IPS-20b (cell line): ENCODE measurements around the gene SLC49A3.

ENCODE experiments used
- H3K27ac ChIP-seq: one replicate; pipeline ENCODE4 v1.5.1; 2013; ENCODE audit warnings: low read length
- H3K27me3 ChIP-seq: 2 replicates; pipeline ENCODE4 v1.6.1; 2013; ENCODE audit warnings: mild to moderate bottlenecking, low read length, inconsistent platforms; ENCODE audit not compliant: insufficient read depth
- H3K36me3 ChIP-seq: 2 replicates; pipeline ENCODE4 v1.6.1; 2013; ENCODE audit warnings: low read depth, mild to moderate bottlenecking, inconsistent platforms, low read length, moderate library complexity; ENCODE audit not compliant: insufficient read depth
- H3K4me1 ChIP-seq: 2 replicates; pipeline ENCODE4 v1.6.1; 2013; ENCODE audit warnings: mild to moderate bottlenecking, control low read depth, inconsistent platforms, low read length, moderate library complexity; ENCODE audit not compliant: insufficient read depth
- H3K4me3 ChIP-seq: 2 replicates; pipeline ENCODE4 v1.5.1; 2013; ENCODE audit warnings: mild to moderate bottlenecking, low read length, inconsistent platforms
- H3K9ac ChIP-seq: 2 replicates; pipeline ENCODE4 v1.6.1; 2013; ENCODE audit warnings: low read depth, mild to moderate bottlenecking, inconsistent platforms, low read length, moderate library complexity
- H3K9me3 ChIP-seq: 2 replicates; pipeline ENCODE4 v1.6.1; 2013; ENCODE audit warnings: mild to moderate bottlenecking, low read depth, low read length, inconsistent platforms; ENCODE audit not compliant: insufficient read depth

The SLC49A3 gene

DNA sequence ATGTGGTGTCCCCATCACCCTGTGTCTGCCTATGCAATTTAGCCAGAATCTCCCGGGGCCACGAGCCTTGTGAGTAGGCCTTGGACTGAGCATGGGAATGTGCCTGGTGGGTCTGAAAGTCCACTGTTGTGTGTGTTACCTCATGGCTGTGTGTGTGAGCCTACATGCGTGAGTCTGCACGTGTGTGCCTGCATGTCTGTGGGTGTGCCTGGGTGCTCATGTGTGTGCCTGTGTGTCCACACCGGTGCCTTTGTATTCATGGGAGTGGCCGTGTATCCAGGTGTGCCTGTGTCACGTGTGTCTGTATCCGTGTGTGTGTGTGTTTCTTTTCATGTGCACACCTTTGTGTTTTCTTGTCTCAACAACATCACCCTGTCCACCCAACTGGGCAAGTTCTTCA lies 29.1 kb downstream of the SLC49A3 start:
- H3K27me3 ChIP-seq, result no peaks in the 10 kb centered on the region
- no peak overlapping the region for H3K27ac ChIP-seq
- no peaks in the 10 kb centered on the region for H3K9me3 ChIP-seq
- H3K4me3 ChIP-seq, result no peak overlapping the region
- no peak overlapping the region for H3K9ac ChIP-seq
- H3K4me1 ChIP-seq, result no peaks in the 10 kb centered on the region
- no peaks in the 10 kb centered on the region for H3K36me3 ChIP-seq

DNA sequence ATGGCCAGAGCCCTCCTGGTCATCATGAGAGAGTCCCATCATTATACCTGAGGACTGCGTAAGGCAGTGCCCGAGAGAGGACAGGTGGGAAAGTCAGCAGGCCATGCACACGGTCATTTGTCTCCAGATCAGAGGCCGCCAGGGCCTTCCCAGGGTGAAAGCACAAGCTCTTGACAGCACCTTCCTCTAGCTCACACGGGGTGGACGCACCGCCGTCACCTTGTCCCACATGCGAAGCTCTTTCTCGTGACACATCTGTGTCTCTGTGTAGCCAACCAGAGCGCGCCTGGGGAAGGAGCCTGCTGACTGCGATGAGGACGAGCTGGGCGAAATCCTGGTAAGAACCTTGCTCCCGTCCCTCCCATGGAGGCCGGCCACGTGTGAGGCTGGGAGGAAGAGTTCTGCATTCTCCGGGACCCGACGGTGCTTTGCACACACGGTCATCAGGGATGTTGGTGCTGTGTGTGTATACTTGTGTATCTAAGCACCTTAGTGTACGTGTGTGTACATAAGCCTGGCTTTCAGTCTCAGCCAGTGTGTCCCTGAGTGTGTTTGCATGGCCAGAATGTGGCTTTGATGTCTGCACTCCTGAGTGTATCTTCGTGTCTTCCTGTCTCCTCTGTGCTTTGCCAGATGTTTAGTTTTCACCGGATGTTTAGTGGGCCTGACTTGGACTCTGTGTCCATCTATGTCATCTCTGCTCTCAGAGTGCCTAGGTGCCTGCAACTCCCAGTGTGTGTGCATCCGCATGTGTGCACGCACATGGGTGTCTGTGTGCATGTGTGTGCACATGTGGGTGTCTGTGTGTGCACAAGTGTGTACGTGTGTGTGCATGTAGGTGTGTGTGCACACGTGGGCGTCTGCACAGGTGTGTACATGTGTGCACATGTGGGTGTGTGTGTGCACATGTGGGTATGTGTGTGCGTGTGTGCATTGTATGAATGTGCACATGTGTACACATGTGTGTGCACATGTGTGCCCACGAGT lies 30.0 kb downstream of the SLC49A3 start:
- no peak overlapping the region for H3K27ac ChIP-seq
- H3K9ac ChIP-seq, result no peak overlapping the region
- H3K4me1 ChIP-seq, result no peaks in the 10 kb centered on the region
- H3K4me3 ChIP-seq, result no peak overlapping the region
- no peaks in the 10 kb centered on the region for H3K9me3 ChIP-seq
- H3K27me3 ChIP-seq, result no peaks in the 10 kb centered on the region
- H3K36me3 ChIP-seq, result no peaks in the 10 kb centered on the region

DNA sequence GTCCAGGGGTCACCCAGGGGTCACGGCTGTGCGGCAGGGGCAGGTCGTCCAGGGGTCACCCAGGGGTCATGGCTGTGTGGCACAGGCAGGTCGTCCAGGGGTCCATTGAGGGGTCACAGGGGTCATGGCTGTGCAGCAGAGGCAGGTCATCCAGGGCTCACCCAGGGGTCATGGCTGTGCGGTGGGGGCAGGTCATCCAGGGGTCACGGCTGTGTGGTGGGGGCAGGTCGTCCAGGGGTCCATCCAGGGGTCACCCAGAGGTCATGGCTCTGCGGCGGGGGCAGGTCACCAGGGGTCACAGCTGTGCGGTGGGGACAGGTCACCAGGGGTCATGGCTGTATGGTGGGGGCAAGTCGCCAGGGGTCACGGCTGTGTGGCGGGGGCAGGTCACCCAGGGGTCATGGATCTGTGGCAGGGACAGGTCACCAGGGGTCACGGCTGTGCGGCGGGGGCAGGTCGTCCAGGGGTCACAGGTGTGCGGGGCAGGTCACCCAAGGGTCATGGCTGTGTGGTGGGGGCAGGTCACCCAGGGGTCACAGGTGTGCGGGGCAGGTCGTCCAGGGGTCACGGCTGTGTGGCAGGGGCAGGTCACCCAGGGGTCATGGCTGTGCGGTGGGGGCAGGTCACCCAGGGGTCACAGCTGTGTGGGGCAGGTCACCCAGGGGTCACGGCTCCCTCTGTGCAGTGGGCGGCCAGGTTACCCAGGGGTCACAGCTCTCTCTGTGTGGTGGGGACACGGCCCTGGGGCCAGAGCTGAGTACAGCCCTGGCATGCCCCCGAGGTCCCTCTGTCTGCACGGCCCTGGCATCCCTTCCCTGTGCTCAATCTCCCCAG lies 30.9 kb downstream of the SLC49A3 start:
- H3K4me1 ChIP-seq, result no peaks in the 10 kb centered on the region
- H3K9ac ChIP-seq, result no peak overlapping the region
- no peaks in the 10 kb centered on the region for H3K9me3 ChIP-seq
- no peak overlapping the region for H3K27ac ChIP-seq
- H3K4me3 ChIP-seq, result no peak overlapping the region
- peaks cover under 1% of the 10 kb centered on the region; the same call in 1 of the 2 replicates for H3K27me3 ChIP-seq
- H3K36me3 ChIP-seq, result no peaks in the 10 kb centered on the region

DNA sequence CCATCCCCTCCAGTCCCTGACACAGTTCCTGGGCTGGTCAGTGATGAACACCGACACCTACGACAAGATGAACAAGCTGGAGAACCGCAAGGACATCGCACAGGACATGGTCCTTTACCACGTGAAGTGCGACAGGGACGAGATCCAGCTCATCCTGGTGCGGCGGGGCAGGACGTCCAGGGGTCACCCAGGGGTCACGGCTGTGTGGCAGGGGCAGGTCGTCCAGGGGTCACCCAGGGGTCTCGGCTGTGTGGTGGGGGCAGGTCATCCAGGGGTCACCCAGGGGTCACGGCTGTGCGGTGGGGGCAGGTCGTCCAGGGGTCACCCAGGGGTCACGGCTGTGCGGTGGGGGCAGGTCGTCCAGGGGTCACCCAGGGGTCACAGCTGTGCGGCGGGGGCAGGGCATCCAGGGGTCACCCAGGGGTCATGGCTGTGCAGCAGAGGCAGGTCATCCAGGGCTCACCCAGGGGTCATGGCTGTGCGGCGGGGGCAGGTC lies 31.6 kb downstream of the SLC49A3 start:
- Histone ChIP-seq H3K27ac (no peak overlapping the region), H3K36me3 (no peaks in the 10 kb centered on the region), H3K9me3 (no peaks in the 10 kb centered on the region), H3K27me3 (peaks cover 8% of the 10 kb centered on the region; the same call in 1 of the 2 replicates), H3K4me3 (no peak overlapping the region), H3K4me1 (no peaks in the 10 kb centered on the region), H3K9ac (no peak overlapping the region)

DNA sequence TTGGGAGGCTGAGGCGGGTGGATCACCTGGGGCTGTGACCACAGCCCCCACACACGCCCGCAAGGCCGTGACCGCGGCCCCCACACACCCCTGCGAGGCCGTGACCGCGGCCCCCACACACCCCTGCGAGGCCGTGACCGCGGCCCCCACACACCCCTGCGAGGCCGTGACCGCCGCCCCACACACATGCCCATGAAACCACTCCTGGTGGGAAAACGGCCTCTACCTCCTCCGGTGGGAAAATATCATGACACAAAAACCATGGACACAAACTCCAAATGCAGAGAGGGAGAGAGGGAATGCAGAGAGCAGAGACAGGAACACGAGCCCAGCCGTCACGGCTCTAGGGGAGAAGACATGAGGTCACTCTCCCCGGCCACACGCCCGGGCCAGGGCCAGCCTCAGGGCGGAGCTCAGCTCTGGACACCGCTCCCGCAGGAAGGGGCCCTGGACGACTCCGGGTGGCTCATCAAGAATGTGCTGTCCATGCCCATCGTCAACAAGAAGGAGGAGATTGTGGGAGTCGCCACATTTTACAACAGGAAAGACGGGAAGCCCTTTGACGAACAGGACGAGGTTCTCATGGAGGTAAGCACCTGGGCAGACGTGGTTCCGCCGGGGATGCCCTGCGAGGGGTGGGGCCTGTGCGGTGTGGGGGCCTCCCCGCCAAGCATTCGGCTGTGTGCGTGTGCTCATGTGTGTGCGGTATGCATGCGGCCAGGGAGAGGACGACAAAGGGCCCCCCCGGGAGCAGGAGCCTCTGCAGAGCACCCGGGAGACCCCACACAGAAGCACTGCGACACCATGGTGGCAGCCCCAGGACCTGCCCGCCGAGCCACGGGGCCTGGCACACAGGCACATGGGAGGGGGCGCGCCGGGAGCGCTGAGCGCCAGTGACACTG lies 32.3 kb downstream of the SLC49A3 start:
- H3K4me3 ChIP-seq, result no peak overlapping the region
- H3K36me3 ChIP-seq, result no peaks in the 10 kb centered on the region
- H3K27me3 ChIP-seq, result peaks cover 8% of the 10 kb centered on the region; the same call in 1 of the 2 replicates
- no peak overlapping the region for H3K9ac ChIP-seq
- H3K27ac ChIP-seq, result no peak overlapping the region
- H3K4me1 ChIP-seq, result no peaks in the 10 kb centered on the region
- no peaks in the 10 kb centered on the region for H3K9me3 ChIP-seq

DNA sequence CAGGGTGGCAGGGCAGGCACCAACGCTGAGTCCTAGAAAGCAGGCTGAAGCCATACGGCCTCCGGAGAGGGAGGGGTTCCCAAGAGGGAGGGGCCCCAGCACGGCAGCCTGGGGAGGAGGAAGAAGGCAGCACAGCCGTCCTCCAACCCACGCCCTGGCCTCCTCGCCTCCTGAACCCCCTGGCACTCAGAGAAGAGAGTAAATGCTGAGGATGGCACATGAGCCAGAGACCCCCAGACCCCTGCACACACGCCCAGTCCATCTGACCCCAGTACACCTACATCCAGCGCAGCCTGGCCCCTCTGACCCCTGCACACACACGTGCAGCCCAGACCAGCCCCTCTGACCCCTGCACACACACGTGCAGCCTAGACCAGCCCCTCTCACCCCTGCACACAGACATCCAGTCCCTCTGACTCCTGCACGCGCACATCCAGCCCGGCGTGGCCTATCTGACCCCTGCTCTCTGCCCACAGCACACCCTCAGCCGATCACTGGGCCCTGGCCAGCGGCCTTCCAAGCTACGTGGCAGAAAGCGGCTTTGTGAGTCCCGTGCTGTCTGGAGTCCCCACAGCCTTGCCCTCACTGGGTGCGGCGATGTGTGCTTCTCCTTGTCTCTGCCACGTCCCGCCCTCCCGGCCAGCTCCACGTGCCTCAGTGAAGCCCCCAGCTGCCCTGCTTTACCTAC lies 33.3 kb downstream of the SLC49A3 start:
- H3K4me3 ChIP-seq, result no peak overlapping the region
- H3K36me3 ChIP-seq, result no peaks in the 10 kb centered on the region
- no peaks in the 10 kb centered on the region for H3K4me1 ChIP-seq
- H3K9ac ChIP-seq, result no peak overlapping the region
- H3K27ac ChIP-seq, result no peak overlapping the region
- no peaks in the 10 kb centered on the region for H3K9me3 ChIP-seq
- H3K27me3 ChIP-seq, result peaks cover 8% of the 10 kb centered on the region; the same call in 1 of the 2 replicates

DNA sequence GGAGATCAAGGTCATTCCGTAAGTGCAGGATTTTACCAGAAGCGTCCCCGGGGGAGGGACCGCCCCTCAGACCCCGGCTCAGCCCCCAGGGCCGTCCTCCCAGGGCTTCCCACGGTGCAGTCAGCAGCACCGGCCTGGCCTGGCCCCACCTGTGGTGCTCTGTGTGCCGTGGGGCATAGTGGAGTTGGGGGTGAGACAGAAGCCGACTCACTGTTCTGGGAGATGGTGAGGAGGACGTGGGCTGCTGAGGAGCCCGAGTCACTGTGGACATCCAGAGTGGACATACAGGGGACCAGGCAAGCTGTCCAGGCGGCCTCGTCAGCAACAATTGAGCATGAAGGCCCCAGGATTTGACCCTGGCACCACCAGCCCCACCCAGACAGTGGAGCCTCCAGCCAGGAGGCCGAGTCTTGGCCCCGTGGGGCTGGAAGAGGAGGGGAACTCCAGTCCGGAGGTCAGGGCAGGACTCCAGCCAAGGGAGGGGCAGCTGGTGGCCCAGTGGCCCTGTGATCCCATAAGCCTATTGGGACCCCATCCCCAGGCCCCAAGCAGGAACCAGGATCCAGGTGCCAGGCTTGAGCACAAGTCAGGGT lies 34.0 kb downstream of the SLC49A3 start:
- no peaks in the 10 kb centered on the region for H3K36me3 ChIP-seq
- no peaks in the 10 kb centered on the region for H3K4me1 ChIP-seq
- H3K4me3 ChIP-seq, result no peak overlapping the region
- H3K27me3 ChIP-seq, result peaks cover 8% of the 10 kb centered on the region; the same call in 1 of the 2 replicates
- H3K9me3 ChIP-seq, result no peaks in the 10 kb centered on the region
- no peak overlapping the region for H3K27ac ChIP-seq
- no peak overlapping the region for H3K9ac ChIP-seq

DNA sequence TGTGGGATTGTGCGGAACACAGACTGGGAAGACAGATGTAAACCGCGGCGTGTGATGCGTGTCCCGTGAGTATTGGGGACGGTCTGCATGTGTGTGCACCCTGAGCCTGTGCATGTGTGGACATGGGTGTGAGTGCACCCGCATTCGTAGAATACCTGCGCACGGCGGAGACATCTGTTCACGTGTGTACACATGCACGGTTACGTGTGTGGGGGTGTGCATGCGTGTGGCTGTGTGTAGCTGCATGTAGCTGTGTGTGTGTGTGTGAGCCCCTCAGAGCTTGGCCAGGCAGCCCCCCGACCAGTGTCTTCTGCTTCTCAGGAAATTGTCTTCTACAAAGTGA lies 34.5 kb downstream of the SLC49A3 start:
- H3K4me1 ChIP-seq, result no peaks in the 10 kb centered on the region
- peaks cover 8% of the 10 kb centered on the region; the same call in 1 of the 2 replicates for H3K27me3 ChIP-seq
- H3K4me3 ChIP-seq, result no peak overlapping the region
- H3K9me3 ChIP-seq, result no peaks in the 10 kb centered on the region
- no peak overlapping the region for H3K9ac ChIP-seq
- no peak overlapping the region for H3K27ac ChIP-seq
- no peaks in the 10 kb centered on the region for H3K36me3 ChIP-seq

DNA sequence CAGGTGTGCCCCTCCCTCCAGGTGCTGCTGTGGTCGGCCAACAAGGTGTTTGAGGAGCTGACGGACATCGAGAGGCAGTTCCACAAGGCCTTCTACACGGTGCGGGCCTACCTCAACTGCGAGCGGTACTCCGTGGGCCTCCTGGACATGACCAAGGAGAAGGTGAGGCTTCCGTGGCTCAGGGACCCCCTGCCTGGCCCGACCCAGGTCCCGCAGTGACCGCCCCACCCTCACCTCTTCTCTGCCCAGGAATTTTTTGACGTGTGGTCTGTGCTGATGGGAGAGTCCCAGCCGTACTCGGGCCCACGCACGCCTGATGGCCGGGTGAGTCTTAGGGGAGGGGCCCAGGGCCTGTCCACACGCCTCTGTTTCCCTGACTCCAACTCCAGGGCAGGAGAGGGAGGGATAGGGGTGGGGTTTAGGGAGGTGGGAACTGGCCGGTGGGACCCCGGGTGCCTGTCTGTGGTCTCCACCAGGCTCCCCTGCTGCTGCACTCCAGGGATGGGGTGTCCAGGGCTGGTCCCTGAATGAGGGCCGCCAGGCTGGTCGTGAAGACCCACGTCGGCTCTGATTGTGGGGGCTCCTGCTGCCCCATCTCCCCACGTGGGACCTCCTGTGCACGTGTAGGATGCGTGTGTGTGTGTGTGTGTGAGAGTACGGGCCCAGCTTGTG lies 35.0 kb downstream of the SLC49A3 start:
- Histone ChIP-seq H3K36me3 (no peaks in the 10 kb centered on the region), H3K27ac (no peak overlapping the region), H3K9ac (no peak overlapping the region), H3K9me3 (no peaks in the 10 kb centered on the region), H3K4me3 (no peak overlapping the region), H3K4me1 (no peaks in the 10 kb centered on the region), H3K27me3 (peaks cover 8% of the 10 kb centered on the region; the same call in 1 of the 2 replicates)
